SK-N-SH (cell line): ENCODE data around the gene ZXDA. TPM values are rescaled to one million over a fixed set of nuclear protein-coding genes. Genes with fewer than 3 reads are reported as not detected.

ENCODE experiments used
- CTCF ChIA-PET: fragments of 300-600, 350-600 bp; formaldehyde crosslinking; extraction: SDS; loops from one replicate; lab custom pipeline; 2021; lab: Yijun Ruan, JAX
- POLR2A ChIA-PET: fragments of 350-600 bp; sonication (Branson Sonifier 250); formaldehyde crosslinking; extraction: SDS; loops from one replicate; lab custom pipeline; 2020; ENCODE audit warnings: antibody characterized with exemption, inconsistent platforms; lab: Yijun Ruan, JAX
- DNase-seq: peaks from one replicate; pipeline ENCODE4 v3.0.0; 2012
- H2AFZ ChIP-seq: fragments of 200-600 bp; sonication (generic); 2 replicates; pipeline ENCODE4 v1.8.1; 2016; ENCODE audit warnings: antibody characterized with exemption, mild to moderate bottlenecking, low read depth
- H3F3A ChIP-seq: fragments of 200-600 bp; sonication (generic); replicated peaks from 2 replicates; pipeline ENCODE3; 2016; ENCODE audit warnings: antibody characterized with exemption, mild to moderate bottlenecking; ENCODE audit not compliant: insufficient read depth
- H3K27ac ChIP-seq, 2 experiments: fragments of 200-500 bp in 1 of 2; fragments of 200-600 bp in 1 of 2; sonication (Bioruptor generic) in 1 of 2; sonication (generic), shearing (Covaris generic) in 1 of 2; 2 replicates each; pipeline versions ENCODE4 v1.5.1 to v1.6.1; 2014 to 2016; ENCODE audit warnings: low read depth in 2 of 2, inconsistent platforms in 1 of 2, low read length in 1 of 2, mild to moderate bottlenecking in 1 of 2, mixed read lengths in 1 of 2
- H3K27me3 ChIP-seq: fragments of 200-600 bp; sonication (generic), shearing (Covaris generic); 2 replicates; pipeline ENCODE4 v1.6.1; 2016; ENCODE audit warnings: mixed run types; ENCODE audit not compliant: insufficient read depth
- H3K36me3 ChIP-seq, 2 experiments: fragments of 200-500 bp in 1 of 2; fragments of 200-600 bp in 1 of 2; sonication (Bioruptor generic) in 1 of 2; sonication (generic) in 1 of 2; replicated peaks in 1 of 2; 2 replicates each; pipeline versions ENCODE3 to v1.5.1; 2014 to 2016; ENCODE audit warnings: low read length in 1 of 2, mild to moderate bottlenecking in 1 of 2; ENCODE audit not compliant: insufficient read depth in 2 of 2, control insufficient read depth in 1 of 2
- H3K4me1 ChIP-seq, 2 experiments: fragments of 200-500 bp in 1 of 2; fragments of 200-600 bp in 1 of 2; sonication (Bioruptor generic) in 1 of 2; sonication (generic), shearing (Covaris generic) in 1 of 2; 2 replicates each; pipeline versions ENCODE4 v1.5.1 to v1.6.1; 2014 to 2016; ENCODE audit warnings: low read depth in 1 of 2, low read length in 1 of 2, mixed run types in 1 of 2; ENCODE audit not compliant: insufficient read depth in 2 of 2, control insufficient read depth in 1 of 2
- H3K4me2 ChIP-seq: fragments of 200-600 bp; sonication (generic), shearing (Covaris generic); 2 replicates; pipeline ENCODE4 v1.6.1; 2017; ENCODE audit warnings: mixed run types
- H3K4me3 ChIP-seq, 2 experiments: fragments of 200-500 bp in 1 of 2; fragments of 200-600 bp in 1 of 2; sonication (Bioruptor generic) in 1 of 2; sonication (generic), shearing (Covaris generic) in 1 of 2; 2 replicates each; pipeline versions ENCODE4 v1.5.1 to v1.8.1; 2014 to 2016; ENCODE audit warnings: low read depth in 2 of 2, inconsistent platforms in 1 of 2, low read length in 1 of 2, mild to moderate bottlenecking in 1 of 2, mixed read lengths in 1 of 2, moderate library complexity in 1 of 2
- H3K79me2 ChIP-seq: fragments of 200-600 bp; sonication (generic); 2 replicates; pipeline ENCODE4 v1.8.1; 2017; ENCODE audit warnings: mild to moderate bottlenecking; ENCODE audit not compliant: insufficient read depth
- H3K9ac ChIP-seq: fragments of 200-600 bp; sonication (generic); 2 replicates; pipeline ENCODE4 v1.6.1; 2017; ENCODE audit warnings: mixed run types
- H3K9me2 ChIP-seq: fragments of 200-600 bp; sonication (generic); 2 replicates; pipeline ENCODE4 v1.6.1; 2017; ENCODE audit warnings: mixed run types
- H3K9me3 ChIP-seq: fragments of 200-600 bp; sonication (generic); 2 replicates; pipeline ENCODE4 v1.6.1; 2017; ENCODE audit warnings: mixed run types, mild to moderate bottlenecking, moderate library complexity
- H4K20me1 ChIP-seq: fragments of 200-600 bp; sonication (generic); 2 replicates; pipeline ENCODE4 v1.6.1; 2017; ENCODE audit warnings: mild to moderate bottlenecking, mixed run types; ENCODE audit not compliant: insufficient read depth
- CHD2 ChIP-seq: fragments of 150-350 bp; IDR thresholded peaks from 2 replicates; pipeline ENCODE4 v1.6.1; 2018; ENCODE audit warnings: low read length; ENCODE audit not compliant: partially characterized antibody
- CTCF ChIP-seq: fragments of 200-600 bp; sonication (generic); IDR thresholded peaks from 2 replicates; pipeline ENCODE4 v1.6.1; 2017; ENCODE audit warnings: antibody characterized with exemption, mild to moderate bottlenecking, moderate library complexity
- EP300 ChIP-seq, 2 experiments: IDR thresholded peaks; 2 replicates each; pipeline versions ENCODE4 v1.4.0 to v1.6.1; 2012; ENCODE audit warnings: borderline replicate concordance in 1 of 2, low read depth in 1 of 2, low read length in 1 of 2
- EZH2phosphoT487 ChIP-seq: fragments of 200-600 bp; sonication (generic); IDR thresholded peaks from 2 replicates; pipeline ENCODE4 v1.6.1; 2017; ENCODE audit warnings: low read depth, mixed run types, mild to moderate bottlenecking, antibody characterized with exemption, moderate library complexity, borderline replicate concordance
- FOSL2 ChIP-seq: IDR thresholded peaks from 2 replicates; pipeline ENCODE4 v1.4.0; 2012; ENCODE audit warnings: low read depth, mild to moderate bottlenecking, moderate library complexity, borderline replicate concordance
- FOXJ3 ChIP-seq: sonication (generic); formaldehyde crosslinking; IDR thresholded peaks from 2 replicates; pipeline ENCODE4 v1.5.1; 2020; ENCODE audit warnings: mild to moderate bottlenecking, missing genetic modification reagents
- JUND ChIP-seq: IDR thresholded peaks from 2 replicates; pipeline ENCODE4 v1.4.0; 2012
- MEF2A ChIP-seq: IDR thresholded peaks from 2 replicates; pipeline ENCODE4 v1.4.0; 2012; ENCODE audit warnings: low read depth, borderline replicate concordance
- MXI1 ChIP-seq: IDR thresholded peaks from 2 replicates; pipeline ENCODE4 v1.6.1; 2012; ENCODE audit warnings: mild to moderate bottlenecking, low read depth, low read length, improper control_type of control experiment
- NRF1 ChIP-seq: IDR thresholded peaks from 2 replicates; pipeline ENCODE4 v1.6.1; 2012; ENCODE audit warnings: low read depth, mild to moderate bottlenecking, low read length
- RCOR1 ChIP-seq: fragments of 150-350 bp; IDR thresholded peaks from 2 replicates; pipeline ENCODE4 v1.6.1; 2017; ENCODE audit warnings: antibody characterized with exemption, low read length
- RFX5 ChIP-seq: IDR thresholded peaks from 2 replicates; pipeline ENCODE4 v1.6.1; 2012; ENCODE audit warnings: mild to moderate bottlenecking, improper control_type of control experiment, low read length
- RXRA ChIP-seq: IDR thresholded peaks from 2 replicates; pipeline ENCODE4 v1.4.0; 2012; ENCODE audit warnings: low read depth, mild to moderate bottlenecking, borderline replicate concordance
- TAF1 ChIP-seq: IDR thresholded peaks from 2 replicates; pipeline ENCODE4 v1.6.1; 2012; ENCODE audit warnings: low read depth, mild to moderate bottlenecking, low read length, moderate library complexity, borderline replicate concordance
- USF2 ChIP-seq: fragments of 150-350 bp; IDR thresholded peaks from 2 replicates; pipeline ENCODE4 v1.6.1; 2017; ENCODE audit warnings: antibody characterized with exemption, low read length, low read depth, borderline replicate concordance
- YY1 ChIP-seq: IDR thresholded peaks from 2 replicates; pipeline ENCODE4 v1.4.0; 2012; ENCODE audit warnings: low read depth, mild to moderate bottlenecking
- ZBTB33 ChIP-seq: IDR thresholded peaks from 2 replicates; pipeline ENCODE4 v1.4.0; 2012; ENCODE audit warnings: low read depth, borderline replicate concordance
- WGBS: methylation state at CpG from one replicate; pipeline ENCODE4 v1.1.6; 2017; ENCODE audit warnings: low lambda C conversion rate; 5-methylcytosine and 5-hydroxymethylcytosine counted together
- polyA plus RNA-seq, 3 experiments: library from polyadenylated mRNA; depleted of rRNA; stranded (reverse); fragments of >200 nt; gene quantifications; 2 replicates each; pipeline ENCODE4 v1.2.3, GENCODE V29; 2012
- TF ChIP-seq, protein P1 (sequence below): fragments of 150-350 bp; IDR thresholded peaks from 2 replicates; pipeline ENCODE4 v1.6.1; 2016; ENCODE audit warnings: mild to moderate bottlenecking, low read depth, low read length
- TF ChIP-seq, protein P2 (sequence below): IDR thresholded peaks from 2 replicates; pipeline ENCODE4 v1.4.0; 2012; ENCODE audit warnings: low read depth
- TF ChIP-seq, protein P3 (sequence below): IDR thresholded peaks from 2 replicates; pipeline ENCODE4 v1.4.0; 2012; ENCODE audit warnings: low read depth, borderline replicate concordance

Gene ZXDA
- polyA plus RNA-seq, 1 of the 3 experiments (the other 2 are of a cell fraction) = 0.84 TPM

DNA sequence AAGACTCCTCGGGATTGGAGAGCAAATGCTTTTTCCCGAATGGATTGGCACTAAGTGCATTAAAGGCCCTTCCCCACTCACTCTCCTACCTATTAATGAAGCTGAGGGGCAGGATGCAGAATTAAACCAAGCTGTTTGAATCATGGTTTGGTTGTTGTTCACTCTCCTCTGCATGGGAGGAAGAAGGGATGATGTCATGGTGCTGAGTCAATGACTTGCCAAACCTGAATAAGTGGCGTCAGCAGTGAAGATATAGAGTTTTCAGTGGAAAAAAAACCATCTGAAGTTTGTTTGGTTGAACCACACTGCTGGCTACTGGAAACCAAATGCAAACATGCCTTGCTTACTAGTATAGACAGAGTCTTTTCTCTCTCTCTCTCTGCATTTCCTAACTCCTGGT is 19.8 kb upstream of the ZXDA start:
- 0% methylated on average over 3 of the region's 3 CpGs for WGBS
- Histone ChIP-seq H3K27me3 (no peaks in the 10 kb centered on the region; the same call in 1 of the 2 replicates), H3K4me1 (no peaks in the 10 kb centered on the region), H3K9ac (no peak overlapping the region), H3K4me3 (no peak overlapping the region), H3K9me2 (no peaks in the 10 kb centered on the region), H4K20me1 (no peaks in the 10 kb centered on the region), H3K79me2 (no peaks in the 10 kb centered on the region), H3K27ac (no peak overlapping the region), H3K4me2 (no peak overlapping the region), H3K36me3 (no peaks in the 10 kb centered on the region), H3F3A (no peaks in the 10 kb centered on the region), H2AFZ (no peak overlapping the region), H3K9me3 (no peaks in the 10 kb centered on the region)
- CTCF ChIA-PET = interaction anchor here (0.8 to 1.5 kb wide), 3 partner anchors 10 to 112 kb away, joined by 3 to 4 read pairs (median 3); no protein-coding TSS in a partner anchor
- no peak for TF ChIP-seq FOSL2
- TF ChIP-seq MEF2A = no peak
- TF ChIP-seq RFX5 = no peak
- no peak for TF ChIP-seq FOXJ3 (CRISPR knock-in tag)
- TF ChIP-seq RCOR1 = no peak
- TF ChIP-seq RXRA = no peak
- TF ChIP-seq NRF1 = no peak
- TF ChIP-seq TAF1 = no peak
- no peak for TF ChIP-seq YY1
- no peak for TF ChIP-seq USF2
- TF ChIP-seq EZH2phosphoT487 = no peak
- TF ChIP-seq, protein P1, sequence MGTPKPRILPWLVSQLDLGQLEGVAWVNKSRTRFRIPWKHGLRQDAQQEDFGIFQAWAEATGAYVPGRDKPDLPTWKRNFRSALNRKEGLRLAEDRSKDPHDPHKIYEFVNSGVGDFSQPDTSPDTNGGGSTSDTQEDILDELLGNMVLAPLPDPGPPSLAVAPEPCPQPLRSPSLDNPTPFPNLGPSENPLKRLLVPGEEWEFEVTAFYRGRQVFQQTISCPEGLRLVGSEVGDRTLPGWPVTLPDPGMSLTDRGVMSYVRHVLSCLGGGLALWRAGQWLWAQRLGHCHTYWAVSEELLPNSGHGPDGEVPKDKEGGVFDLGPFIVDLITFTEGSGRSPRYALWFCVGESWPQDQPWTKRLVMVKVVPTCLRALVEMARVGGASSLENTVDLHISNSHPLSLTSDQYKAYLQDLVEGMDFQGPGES = no peak
- TF ChIP-seq ZBTB33 = no peak
- TF ChIP-seq, protein P2, sequence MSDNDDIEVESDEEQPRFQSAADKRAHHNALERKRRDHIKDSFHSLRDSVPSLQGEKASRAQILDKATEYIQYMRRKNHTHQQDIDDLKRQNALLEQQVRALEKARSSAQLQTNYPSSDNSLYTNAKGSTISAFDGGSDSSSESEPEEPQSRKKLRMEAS = no peak
- no peak for TF ChIP-seq EP300 (IDR thresholded peaks at IDR 0.05; ENCODE audit: borderline replicate concordance in 1 of 2, low read depth in 1 of 2, low read length in 1 of 2)
- no peak for TF ChIP-seq CTCF
- no peak for TF ChIP-seq MXI1
- TF ChIP-seq JUND = no peak
- TF ChIP-seq, protein P3, sequence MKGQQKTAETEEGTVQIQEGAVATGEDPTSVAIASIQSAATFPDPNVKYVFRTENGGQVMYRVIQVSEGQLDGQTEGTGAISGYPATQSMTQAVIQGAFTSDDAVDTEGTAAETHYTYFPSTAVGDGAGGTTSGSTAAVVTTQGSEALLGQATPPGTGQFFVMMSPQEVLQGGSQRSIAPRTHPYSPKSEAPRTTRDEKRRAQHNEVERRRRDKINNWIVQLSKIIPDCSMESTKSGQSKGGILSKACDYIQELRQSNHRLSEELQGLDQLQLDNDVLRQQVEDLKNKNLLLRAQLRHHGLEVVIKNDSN = no peak
- no peak for TF ChIP-seq CHD2
- POLR2A ChIA-PET = no interaction called here
- DNase-seq = no peak
